Chondrocyte (in vitro differentiated cells): ENCODE data around the gene UTS2. TPM values are rescaled to one million over a fixed set of nuclear protein-coding genes. Genes with fewer than 3 reads are reported as not detected.

Experiments used
- DNase-seq: peaks from one replicate; pipeline ENCODE4 v3.0.0; 2021; ENCODE audit warnings: mixed read lengths, low spot score
- H3K27ac Mint-ChIP-seq: one replicate; pipeline ENCODE4 v1.8.0; 2021; ENCODE audit warnings: mild to moderate bottlenecking, moderate library complexity, mixed read lengths; ENCODE audit not compliant: unreplicated experiment
- H3K27me3 Mint-ChIP-seq: 2 replicates; pipeline ENCODE4 v1.8.0; 2021; ENCODE audit warnings: low read depth, mixed read lengths
- H3K36me3 Mint-ChIP-seq: 2 replicates; pipeline ENCODE4 v1.8.0; 2021; ENCODE audit warnings: low read depth, mixed read lengths
- H3K4me1 Mint-ChIP-seq: 2 replicates; pipeline ENCODE4 v1.8.0; 2021; ENCODE audit warnings: low read depth, mild to moderate bottlenecking, mixed read lengths
- H3K4me3 Mint-ChIP-seq: one replicate; pipeline ENCODE4 v1.8.0; 2021; ENCODE audit warnings: mild to moderate bottlenecking, moderate library complexity, mixed read lengths; ENCODE audit not compliant: unreplicated experiment
- H3K9me3 Mint-ChIP-seq: 2 replicates; pipeline ENCODE4 v1.8.0; 2021; ENCODE audit warnings: low read depth, mixed read lengths
- CTCF ChIP-seq: fragments of 200-600 bp; sonication (generic); IDR thresholded peaks from 2 replicates; pipeline ENCODE4 v1.5.0; 2021; ENCODE audit warnings: antibody characterized with exemption, mild to moderate bottlenecking, moderate library complexity
- total RNA-seq: library from RNA; stranded (reverse); gene quantifications from 3 replicates; pipeline ENCODE4 v1.2.1, GENCODE V29; 2021

The UTS2 gene
- total RNA-seq, 1 donor from 2014 or later: not detected

- H3K4me1 Mint-ChIP-seq: no peaks in the 10 kb centered on the region
- H3K4me3 Mint-ChIP-seq: no peak overlapping the region
- H3K9me3 Mint-ChIP-seq: no peaks in the 10 kb centered on the region
- no peaks in the 10 kb centered on the region for H3K36me3 Mint-ChIP-seq
- H3K27ac Mint-ChIP-seq: no peak overlapping the region
- H3K27me3 Mint-ChIP-seq: peaks cover 10% of the 10 kb centered on the region
- no peak for TF ChIP-seq CTCF
- no peak for DNase-seq
Observed at GRCh38 chr1:7857000-7857399, 4.1 kb upstream of the UTS2 start.

GRCh38 chr1:7856345-7856744, 3.5 kb upstream of the UTS2 start:
- Mint-ChIP-seq H3K4me1 (no peaks in the 10 kb centered on the region), H3K9me3 (no peaks in the 10 kb centered on the region), H3K27ac (no peak overlapping the region), H3K27me3 (peaks cover 12% of the 10 kb centered on the region), H3K4me3 (no peak overlapping the region), H3K36me3 (no peaks in the 10 kb centered on the region)
- TF ChIP-seq CTCF: no peak
- DNase-seq: no peak

GRCh38 chr1:7853684-7854026, 790 bp upstream of the UTS2 start:
- DNase-seq: no peak
- Mint-ChIP-seq H3K9me3 (no peaks in the 10 kb centered on the region), H3K4me3 (no peak overlapping the region), H3K27ac (no peak overlapping the region), H3K27me3 (peaks cover 19% of the 10 kb centered on the region), H3K4me1 (no peaks in the 10 kb centered on the region), H3K36me3 (no peaks in the 10 kb centered on the region)
- TF ChIP-seq CTCF: no peak

GRCh38 chr1:7850786-7851185, 2.1 kb downstream of the UTS2 start:
- H3K4me3 Mint-ChIP-seq: no peak overlapping the region
- H3K27me3 Mint-ChIP-seq: peaks cover 11% of the 10 kb centered on the region
- H3K9me3 Mint-ChIP-seq: no peaks in the 10 kb centered on the region
- H3K4me1 Mint-ChIP-seq: peaks cover 4% of the 10 kb centered on the region
- no peak overlapping the region for H3K27ac Mint-ChIP-seq
- no peak for DNase-seq
- H3K36me3 Mint-ChIP-seq: no peaks in the 10 kb centered on the region
- TF ChIP-seq CTCF: no peak

- no peaks in the 10 kb centered on the region for H3K9me3 Mint-ChIP-seq
- no peak overlapping the region for H3K27ac Mint-ChIP-seq
- no peak overlapping the region for H3K4me3 Mint-ChIP-seq
- H3K36me3 Mint-ChIP-seq: no peaks in the 10 kb centered on the region
- TF ChIP-seq CTCF: no peak
- H3K27me3 Mint-ChIP-seq: peaks cover 9% of the 10 kb centered on the region
- H3K4me1 Mint-ChIP-seq: peaks cover 4% of the 10 kb centered on the region
- DNase-seq: no peak
Observed at GRCh38 chr1:7847599-7847998, 5.3 kb downstream of the UTS2 start.
